Activated T-helper 1 cell treated with anti-CD3 and anti-CD28 coated beads, Interleukin-2, amount 50 U/mL, for 16 hours (primary cell): ENCODE results near the gene MEIS1.

Source experiments
- DNase-seq, 2 donors: peaks; one replicate each; pipeline ENCODE4 v3.0.0-alpha.2; 2020; ENCODE audit warnings: low read depth in 1 of 2, low spot score in 1 of 2

MEIS1 gene

DNA sequence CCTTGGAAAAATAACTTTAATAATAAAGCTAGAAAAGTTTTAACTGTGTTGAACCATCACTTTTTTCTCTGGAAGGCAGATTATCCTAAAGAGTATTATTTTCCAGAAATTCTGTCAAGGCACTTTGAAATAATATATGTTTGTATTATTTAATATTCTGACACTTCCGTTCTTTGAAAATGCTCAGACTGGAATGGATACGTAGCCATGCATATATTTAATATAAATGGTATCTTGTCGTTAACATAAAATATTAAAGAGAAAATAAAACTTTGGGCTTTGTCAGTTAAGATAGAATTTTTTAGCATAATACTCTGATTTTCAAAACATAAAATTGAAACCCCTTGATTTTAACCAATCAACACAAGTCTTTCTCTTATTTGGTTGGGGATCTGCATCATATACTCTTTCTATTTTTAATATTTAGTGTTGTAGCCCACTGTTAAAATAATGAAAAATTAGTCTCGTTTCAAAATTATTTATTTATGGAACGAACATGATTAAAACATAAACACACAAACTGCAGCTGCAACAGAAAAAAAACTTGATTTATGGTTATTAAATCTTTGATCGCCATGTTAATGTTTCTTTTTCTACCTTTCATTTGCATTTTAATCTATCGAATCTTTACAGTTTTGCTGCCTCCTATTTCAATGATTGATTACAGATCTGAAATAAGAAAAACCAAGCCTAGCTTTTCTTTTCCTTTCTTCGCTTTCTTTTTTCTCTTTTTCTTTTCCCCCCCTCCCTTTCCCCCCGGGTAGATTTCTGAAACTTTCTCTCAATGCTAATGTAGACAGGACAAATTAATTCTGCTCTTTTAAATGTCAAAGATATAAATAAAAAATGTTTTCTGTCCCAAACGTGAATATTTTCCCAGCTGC, 145.5 kb downstream of the MEIS1 start:
- no peak for DNase-seq

DNA sequence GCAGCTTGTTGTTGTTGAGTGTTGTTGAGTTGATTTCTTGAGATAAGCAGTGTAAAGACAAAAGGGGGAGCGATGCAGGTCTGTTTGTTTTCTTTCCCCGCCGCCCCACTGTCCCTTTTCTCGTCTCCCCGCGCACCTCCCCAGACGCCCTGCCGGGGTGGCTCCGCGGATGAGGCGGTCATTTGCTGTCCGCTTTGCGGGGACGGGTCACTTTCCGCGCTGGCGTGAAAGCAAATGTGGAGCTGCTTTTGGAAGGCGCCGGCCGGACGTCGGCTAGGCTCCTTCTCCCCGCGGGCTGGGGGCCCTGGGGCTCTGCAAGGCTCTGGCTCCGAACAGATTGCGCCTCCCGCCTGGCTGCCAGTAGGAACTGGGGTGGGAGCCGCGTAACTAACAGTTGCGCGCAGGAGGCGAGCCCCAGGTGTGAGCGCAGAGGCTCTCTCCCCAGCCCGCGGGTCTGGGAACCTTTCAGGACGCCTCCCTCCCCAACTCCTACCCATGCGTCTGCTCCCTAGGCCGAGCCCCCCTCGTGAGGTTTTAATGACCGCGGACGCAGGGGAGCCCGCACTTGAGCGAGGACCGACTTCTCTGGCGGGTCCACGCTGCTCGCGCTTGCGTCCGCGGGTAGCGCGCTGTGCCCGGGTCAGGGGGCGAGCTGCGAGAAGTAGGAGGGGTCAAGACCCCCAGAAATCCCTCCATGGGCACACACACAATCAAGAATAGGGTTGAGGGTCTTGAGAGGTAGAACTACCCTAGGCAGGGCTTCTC, 146.6 kb downstream of the MEIS1 start:
- DNase-seq, result no peak

- DNase-seq, result no peak
Observed at GRCh38 chr2:66582104-66582986, 147.4 kb downstream of the MEIS1 start.

DNA sequence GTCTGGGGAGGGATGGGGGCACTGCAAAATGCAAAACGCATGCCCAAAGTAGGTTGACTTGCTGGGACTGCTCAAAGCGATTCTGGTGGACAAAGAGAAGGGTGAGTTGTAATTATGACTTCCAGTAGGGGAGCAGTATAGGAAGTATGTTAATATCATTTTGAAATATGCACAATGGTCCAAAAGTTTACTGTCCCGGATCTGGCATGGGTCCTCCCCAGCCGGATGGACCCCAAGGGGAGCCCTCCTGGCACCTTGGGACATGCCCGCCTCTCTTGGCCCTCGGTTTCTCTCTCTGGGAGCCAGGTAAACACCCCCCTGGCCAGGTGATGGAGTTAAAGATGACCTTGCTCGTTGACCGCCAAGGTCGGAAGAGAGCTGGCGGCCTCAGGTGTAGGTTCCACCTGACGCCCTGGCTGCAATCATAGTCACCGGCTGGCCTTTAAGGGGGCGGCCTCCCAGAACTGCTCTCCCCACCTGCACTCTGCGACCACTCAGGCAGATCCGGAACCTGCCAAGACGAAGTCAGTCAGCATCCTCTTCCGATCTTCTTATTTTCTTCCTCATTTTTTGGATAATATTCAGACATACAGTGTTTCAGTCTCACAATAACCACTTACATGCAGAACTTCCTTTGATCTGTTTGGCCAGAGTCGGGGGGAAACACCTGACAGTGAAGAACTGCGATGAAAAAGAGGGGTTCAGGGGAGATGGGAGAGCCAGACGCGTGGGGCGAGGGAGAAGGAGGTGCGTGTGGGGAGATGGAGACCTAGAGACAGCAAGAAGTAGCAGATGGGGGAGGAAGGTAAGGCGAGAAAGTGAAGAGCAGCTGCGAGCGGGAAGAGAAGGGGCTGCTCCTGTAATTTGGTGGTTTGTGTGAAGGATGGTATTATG, 148.3 kb downstream of the MEIS1 start:
- no peak for DNase-seq

- DNase-seq, result no peak
Observed at GRCh38 chr2:66583881-66584280, 149.0 kb downstream of the MEIS1 start.

DNA sequence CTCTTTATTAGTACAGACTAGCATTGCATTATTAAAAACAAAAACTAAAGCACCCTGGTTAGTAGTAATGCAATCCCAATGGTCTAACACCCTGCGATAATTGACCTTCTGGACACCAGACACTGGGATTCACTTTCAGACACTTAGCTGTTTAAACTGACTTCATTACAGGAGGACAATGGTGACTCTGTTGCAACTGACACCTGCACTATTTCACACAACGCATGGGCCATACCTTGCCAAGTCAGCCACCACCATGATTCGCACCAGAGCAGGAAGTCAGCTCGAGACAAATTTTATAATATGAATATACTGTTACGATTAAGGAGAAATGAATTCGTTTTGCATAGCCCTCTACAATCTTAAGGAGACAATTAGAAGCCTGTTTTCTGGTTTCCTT, 150.7 kb downstream of the MEIS1 start:
- no peak for DNase-seq

DNA sequence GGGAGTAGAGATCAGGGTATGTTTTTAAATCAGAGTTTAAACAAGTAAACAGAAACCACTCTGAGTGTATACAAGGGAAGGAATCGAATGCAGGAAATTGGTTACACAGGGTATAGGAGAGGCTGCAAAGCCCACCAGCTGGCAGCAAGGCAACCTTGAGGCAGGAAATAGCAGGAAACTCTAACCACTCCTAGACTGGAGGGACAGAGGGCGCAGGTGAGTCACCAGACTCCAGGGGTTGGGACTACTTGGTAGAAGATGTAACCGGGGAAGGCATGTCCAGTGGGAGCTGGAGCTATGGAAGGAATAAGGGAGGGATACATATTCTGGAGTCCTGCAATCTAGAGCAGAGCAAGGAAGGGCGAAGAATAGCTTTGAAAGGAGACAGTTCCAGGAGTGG, 152.3 kb downstream of the MEIS1 start:
- no peak for DNase-seq

DNA sequence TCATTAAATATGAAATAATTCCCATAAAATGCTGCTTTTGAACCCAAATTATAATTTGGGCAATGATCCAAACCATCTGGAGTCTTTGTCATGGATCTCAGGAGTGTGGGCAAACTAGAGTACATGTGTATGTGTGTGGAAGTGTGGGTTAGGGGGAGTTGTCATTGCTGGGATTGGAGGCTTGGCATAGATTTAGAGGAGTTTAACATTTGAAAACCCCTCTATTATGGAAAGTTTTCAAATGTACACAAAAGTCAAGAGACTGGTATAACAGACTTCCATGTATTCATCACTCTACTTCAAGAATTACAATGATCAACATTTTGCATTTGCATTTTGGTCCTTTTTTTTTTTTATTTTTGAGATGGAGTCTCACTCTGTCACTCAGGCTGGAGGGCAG, 159.1 kb downstream of the MEIS1 start:
- DNase-seq, result no peak

- no peak for DNase-seq
Observed at GRCh38 chr2:66595556-66595955, 160.6 kb downstream of the MEIS1 start.

- no peak for DNase-seq
Observed at GRCh38 chr2:66596256-66596655, 161.3 kb downstream of the MEIS1 start.

GRCh38 chr2:66601624-66602023, 166.7 kb downstream of the MEIS1 start:
- no peak for DNase-seq

GRCh38 chr2:66602341-66602740, 167.4 kb downstream of the MEIS1 start:
- no peak for DNase-seq

DNA sequence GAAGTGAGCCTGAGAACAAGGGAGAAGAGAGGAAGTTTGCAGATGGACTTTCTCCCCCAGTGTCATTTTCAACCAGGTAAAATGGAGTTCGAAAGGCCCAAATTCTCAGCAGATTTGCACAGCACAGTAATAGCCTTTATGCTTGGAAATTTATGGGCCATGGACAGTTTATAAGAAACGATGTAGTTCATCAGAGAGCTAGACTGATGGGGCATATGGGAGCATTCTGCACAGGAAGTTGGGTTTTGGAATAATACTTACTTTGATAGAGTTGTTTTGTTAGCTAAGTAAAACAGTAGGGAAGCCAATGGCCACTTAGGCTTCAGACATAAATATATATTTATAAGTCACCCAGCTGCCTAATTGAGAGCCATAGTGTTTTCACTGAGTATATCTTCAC, 169.4 kb downstream of the MEIS1 start:
- no peak for DNase-seq

GRCh38 chr2:66604976-66605375, 170.1 kb downstream of the MEIS1 start:
- no peak for DNase-seq

- no peak for DNase-seq
Observed at GRCh38 chr2:66607152-66607551, 172.2 kb downstream of the MEIS1 start.
